OCI-LY3 (cell line): ENCODE results near the gene ATP1A1.

ENCODE experiments used
- CTCF ChIP-seq: fragments of 200-600, 300-600 bp; sonication (generic); IDR thresholded peaks from 2 replicates; pipeline ENCODE4 v1.5.1; 2014; ENCODE audit warnings: antibody characterized with exemption, low read length, low read depth
- EZH2phosphoT487 ChIP-seq: fragments of 200-600 bp; shearing (Covaris generic); IDR thresholded peaks from 2 replicates; pipeline ENCODE4 v1.6.1; 2018; ENCODE audit warnings: antibody characterized with exemption, mixed run types, low read depth

GRCh38 chr1:116412480-116412798, 39.4 kb downstream of the ATP1A1 start:
- TF ChIP-seq CTCF: no peak
- no peak for TF ChIP-seq EZH2phosphoT487
